Measurements from ENCODE around the gene TMEM170A. TPM values are rescaled to one million over a fixed set of nuclear protein-coding genes. Genes with fewer than 3 reads are reported as not detected.
"Not testable (repeated sequence)": the region's sequence is repeated elsewhere in the genome, so short reads cannot be mapped to it uniquely, and the experiment has no call there.

The TMEM170A gene
- total and polyA plus RNA-seq, 2 donors (not counting 1 experiment from before 2014, with no cell fraction given), result 21.8 to 37.9 TPM

- no peaks in the 10 kb centered on the region for H3K9me3 Mint-ChIP-seq (ENCODE audit: insufficient read depth)
- Histone ChIP-seq H3K27ac (ENCODE audit: low read length in 2 of 2) (no peak overlapping the region), H4K20me1 (ENCODE audit: control insufficient read depth, insufficient read depth, low read length, poor library complexity, severe bottlenecking) (no peaks in the 10 kb centered on the region), H3K4me2 (replicated peaks; ENCODE audit: low read depth, low read length, poor library complexity, severe bottlenecking) (no peak overlapping the region), H3K9me3 (ENCODE audit: control extremely low read depth in 1 of 3, control insufficient read depth in 2 of 3, insufficient read depth in 1 of 3, low read length in 2 of 3) (no peaks in the 10 kb centered on the region), H3K27me3 (replicated peaks in 1 of 4; ENCODE audit: control extremely low read depth in 1 of 4, control insufficient read depth in 3 of 4, insufficient read depth in 4 of 4, low read length in 3 of 4) (no peaks in the 10 kb centered on the region), H3K4me3 (ENCODE audit: control extremely low read depth in 1 of 5, extremely low read depth in 1 of 5, insufficient read depth in 1 of 5, low read depth in 2 of 5, low read length in 4 of 5) (no peak overlapping the region), H3K79me2 (ENCODE audit: control insufficient read depth, insufficient read depth, low read length) (peaks cover 52% of the 10 kb centered on the region), H3K9ac (ENCODE audit: low read length) (no peak overlapping the region), H3K4me1 (ENCODE audit: control insufficient read depth in 2 of 2, insufficient read depth in 2 of 2, low read length in 2 of 2) (peaks cover 7 to 15% of the 10 kb centered on the region in 2 donors), H2AFZ (ENCODE audit: insufficient read depth, low read depth, low read length, poor library complexity, severe bottlenecking) (no peak overlapping the region), H3K36me3 (replicated peaks in 1 of 2; ENCODE audit: control extremely low read depth in 1 of 2, control insufficient read depth in 1 of 2, extremely low read depth in 1 of 2, insufficient read depth in 2 of 2, low read length in 1 of 2) (no peaks in the 10 kb centered on the region)
- H3K27ac Mint-ChIP-seq, result no peak overlapping the region
- H3K4me3 Mint-ChIP-seq, result no peak overlapping the region
- ChIA-PET POLR2A (no interaction called here), CTCF (interaction anchor here (1.6 kb wide), 1 partner anchor 35 kb away, joined by 3 read pairs; no protein-coding TSS in a partner anchor)
- H3K4me1 Mint-ChIP-seq, result peaks cover 20% of the 10 kb centered on the region
- ATAC-seq (ENCODE audit: low read depth) (no peak), DNase-seq (no peak)
- intact Hi-C loops (cut with micrococcal nuclease), result no loop called here
- TF ChIP-seq CTCF (IDR thresholded peaks at IDR 0.05) (no peak), EZH2 (IDR thresholded peaks at IDR 0.05; ENCODE audit: borderline replicate concordance, insufficient read depth, low read depth, low read length, poor library complexity, severe bottlenecking) (no peak)
- 100% methylated on average over 3 of the region's 11 CpGs for WGBS (ENCODE audit: insufficient coverage)
- H3K27me3 Mint-ChIP-seq, result no peaks in the 10 kb centered on the region
Measured at GRCh38 chr16:75429621-75430403, 34.7 kb downstream of the TMEM170A start.

DNA sequence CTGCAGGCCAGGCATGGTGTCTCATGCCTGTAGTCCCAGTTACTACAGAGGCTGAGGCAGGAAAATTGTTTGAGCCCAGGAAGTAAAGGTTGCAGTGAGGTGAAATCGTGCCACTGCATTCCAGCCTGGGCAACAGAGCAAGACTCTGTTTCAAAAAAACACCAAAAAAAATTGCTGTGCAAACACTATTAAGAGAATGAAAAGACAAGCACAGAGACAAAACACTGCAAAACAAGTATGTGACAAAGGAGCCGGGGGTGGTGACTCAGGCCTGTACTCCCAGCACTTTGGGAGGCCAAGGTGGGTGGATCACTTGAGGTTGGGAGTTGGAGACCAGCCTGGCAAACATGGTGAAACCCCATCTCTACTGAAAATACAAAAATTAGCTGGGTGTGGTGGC lies 38.0 kb downstream of the TMEM170A start:
- ATAC-seq (ENCODE audit: low read depth); H2AFZ ChIP-seq (ENCODE audit: insufficient read depth, low read depth, low read length, poor library complexity, severe bottlenecking); H3K9me3 ChIP-seq (ENCODE audit: control extremely low read depth in 1 of 3, control insufficient read depth in 2 of 3, insufficient read depth in 1 of 3, low read length in 2 of 3); H3K27ac Mint-ChIP-seq; POLR2A ChIA-PET; DNase-seq; H3K4me1 ChIP-seq (ENCODE audit: control insufficient read depth in 2 of 2, insufficient read depth in 2 of 2, low read length in 2 of 2); H3K4me1 Mint-ChIP-seq; H3K4me2 ChIP-seq (replicated peaks; ENCODE audit: low read depth, low read length, poor library complexity, severe bottlenecking); H3K4me3 Mint-ChIP-seq; H4K20me1 ChIP-seq (ENCODE audit: control insufficient read depth, insufficient read depth, low read length, poor library complexity, severe bottlenecking); H3K27ac ChIP-seq (ENCODE audit: low read length in 2 of 2); H3K9me3 Mint-ChIP-seq (ENCODE audit: insufficient read depth); H3K27me3 ChIP-seq (replicated peaks in 1 of 4; ENCODE audit: control extremely low read depth in 1 of 4, control insufficient read depth in 3 of 4, insufficient read depth in 4 of 4, low read length in 3 of 4); H3K27me3 Mint-ChIP-seq; H3K4me3 ChIP-seq (ENCODE audit: control extremely low read depth in 1 of 5, extremely low read depth in 1 of 5, insufficient read depth in 1 of 5, low read depth in 2 of 5, low read length in 4 of 5); intact Hi-C loops (cut with micrococcal nuclease); H3K9ac ChIP-seq (ENCODE audit: low read length); H3K36me3 ChIP-seq (replicated peaks in 1 of 2; ENCODE audit: control extremely low read depth in 1 of 2, control insufficient read depth in 1 of 2, extremely low read depth in 1 of 2, insufficient read depth in 2 of 2, low read length in 1 of 2): not testable (repeated sequence)
- no CpG with 5 or more reads among the region's 2 CpGs for WGBS (ENCODE audit: insufficient coverage)
- peaks cover 63% of the 10 kb centered on the region for H3K79me2 ChIP-seq (ENCODE audit: control insufficient read depth, insufficient read depth, low read length)
- CTCF ChIA-PET, result interaction anchor here (1.4 kb wide), 1 partner anchor 227 kb away, joined by 7 read pairs; no protein-coding TSS in a partner anchor

DNA sequence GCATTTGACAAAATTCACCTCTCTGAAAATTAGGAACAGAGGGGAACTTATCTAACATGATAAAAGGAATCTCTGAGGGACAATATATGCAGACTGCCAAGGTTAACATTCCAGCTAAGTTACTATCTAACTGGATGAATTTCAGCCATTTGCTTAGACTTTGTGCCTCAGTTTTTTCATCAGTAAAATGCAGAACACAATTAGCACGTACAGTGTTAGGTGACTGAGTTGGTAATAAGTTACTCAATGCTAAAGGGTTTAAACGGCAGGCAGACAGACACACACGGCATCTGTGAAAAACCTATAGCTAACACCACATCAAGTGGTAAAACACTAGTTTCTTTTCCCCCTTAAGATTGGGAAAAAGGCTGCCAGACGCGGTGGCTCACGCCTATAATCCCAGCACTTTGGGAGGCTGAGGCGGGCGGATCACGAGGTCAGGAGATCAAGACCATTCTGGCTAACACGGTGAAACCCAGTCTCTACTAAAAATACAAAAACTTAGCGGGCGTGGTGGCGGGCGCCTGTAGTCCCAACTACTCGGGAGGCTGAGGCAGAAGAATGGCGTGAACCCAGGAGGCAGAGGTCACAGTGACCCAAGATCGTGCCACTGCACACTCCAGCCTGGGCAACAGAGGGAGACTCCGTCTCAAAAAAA lies 40.3 kb downstream of the TMEM170A start:
- DNase-seq; H3K9ac ChIP-seq (ENCODE audit: low read length); H3K4me2 ChIP-seq (replicated peaks; ENCODE audit: low read depth, low read length, poor library complexity, severe bottlenecking); H2AFZ ChIP-seq (ENCODE audit: insufficient read depth, low read depth, low read length, poor library complexity, severe bottlenecking); H3K27me3 Mint-ChIP-seq; CTCF ChIA-PET; H3K27me3 ChIP-seq (replicated peaks in 1 of 4; ENCODE audit: control extremely low read depth in 1 of 4, control insufficient read depth in 3 of 4, insufficient read depth in 4 of 4, low read length in 3 of 4); H3K27ac Mint-ChIP-seq; H3K9me3 ChIP-seq (ENCODE audit: control extremely low read depth in 1 of 3, control insufficient read depth in 2 of 3, insufficient read depth in 1 of 3, low read length in 2 of 3); ATAC-seq (ENCODE audit: low read depth); intact Hi-C loops (cut with micrococcal nuclease); H3K9me3 Mint-ChIP-seq (ENCODE audit: insufficient read depth); H3K4me3 Mint-ChIP-seq; H3K27ac ChIP-seq (ENCODE audit: low read length in 2 of 2); H3K36me3 ChIP-seq (replicated peaks in 1 of 2; ENCODE audit: control extremely low read depth in 1 of 2, control insufficient read depth in 1 of 2, extremely low read depth in 1 of 2, insufficient read depth in 2 of 2, low read length in 1 of 2); H3K4me3 ChIP-seq (ENCODE audit: control extremely low read depth in 1 of 5, extremely low read depth in 1 of 5, insufficient read depth in 1 of 5, low read depth in 2 of 5, low read length in 4 of 5); POLR2A ChIA-PET: not testable (repeated sequence)
- WGBS (ENCODE audit: insufficient coverage), result 96% methylated on average over 12 of the region's 18 CpGs
- H3K4me1 ChIP-seq (ENCODE audit: control insufficient read depth in 2 of 2, insufficient read depth in 2 of 2, low read length in 2 of 2), result peaks cover 5 to 10% of the 10 kb centered on the region in 2 donors
- H4K20me1 ChIP-seq (ENCODE audit: control insufficient read depth, insufficient read depth, low read length, poor library complexity, severe bottlenecking), result peaks cover 12% of the 10 kb centered on the region
- peaks cover 17% of the 10 kb centered on the region for H3K4me1 Mint-ChIP-seq
- H3K79me2 ChIP-seq (ENCODE audit: control insufficient read depth, insufficient read depth, low read length), result peaks cover 69% of the 10 kb centered on the region

Measured in B cell (primary cell).